ENCODE measurements around the gene ADAR. TPM values are rescaled to one million over a fixed set of nuclear protein-coding genes. Genes with fewer than 3 reads are reported as not detected.

ADAR gene
- total and polyA plus RNA-seq, 2 donors from 2014 or later: 40.3 to 154 TPM

GRCh38 chr1:154605534-154605933 lies 2.5 kb downstream of the ADAR start:
- H3K27ac ChIP-seq (ENCODE audit: low read depth in 2 of 2, low read length in 2 of 2): no peak overlapping the region
- intact Hi-C loops (cut with DNase I): no loop called here
- DNase-seq (no peak), FAIRE-seq (no peak)
- no peak for TF ChIP-seq CTCF (IDR thresholded peaks at IDR 0.05; ENCODE audit: borderline replicate concordance, extremely low read depth, insufficient read depth)
- H3K27me3 ChIP-seq (ENCODE audit: control insufficient read depth, insufficient read depth, low read length): no peaks in the 10 kb centered on the region
- H3K4me1 ChIP-seq (ENCODE audit: control insufficient read depth in 2 of 3, insufficient read depth in 2 of 3, low read depth in 1 of 3, low read length in 3 of 3): peaks cover 3 to 16% (median 14%) of the 10 kb centered on the region in 3 donors
- peaks cover 7 to 15% (median 13%) of the 10 kb centered on the region in 3 donors for H3K36me3 ChIP-seq (ENCODE audit: control insufficient read depth in 2 of 3, insufficient read depth in 3 of 3, low read length in 3 of 3)
- no peak overlapping the region for H3K4me3 ChIP-seq (ENCODE audit: low read length in 3 of 3)
- H3K9me3 ChIP-seq (ENCODE audit: control insufficient read depth in 2 of 3, insufficient read depth in 1 of 3, low read length in 3 of 3): no peaks in the 10 kb centered on the region
- no peak overlapping the region for H3K9ac ChIP-seq (ENCODE audit: low read length in 3 of 3)

GRCh38 chr1:154603317-154603716 lies 4.7 kb downstream of the ADAR start:
- no peak overlapping the region for H3K9ac ChIP-seq (ENCODE audit: low read length in 3 of 3)
- no peaks in the 10 kb centered on the region for H3K27me3 ChIP-seq (ENCODE audit: control insufficient read depth, insufficient read depth, low read length)
- no peak for DNase-seq
- no peaks in the 10 kb centered on the region for H3K9me3 ChIP-seq (ENCODE audit: control insufficient read depth in 2 of 3, insufficient read depth in 1 of 3, low read length in 3 of 3)
- peaks cover 7 to 17% (median 17%) of the 10 kb centered on the region in 3 donors for H3K36me3 ChIP-seq (ENCODE audit: control insufficient read depth in 2 of 3, insufficient read depth in 3 of 3, low read length in 3 of 3)
- H3K4me3 ChIP-seq (ENCODE audit: low read length in 3 of 3): no peak overlapping the region
- intact Hi-C loops (cut with DNase I): no loop called here
- H3K27ac ChIP-seq (ENCODE audit: low read depth in 2 of 2, low read length in 2 of 2): no peak overlapping the region
- peaks cover 3 to 14% (median 13%) of the 10 kb centered on the region in 3 donors for H3K4me1 ChIP-seq (ENCODE audit: control insufficient read depth in 2 of 3, insufficient read depth in 2 of 3, low read depth in 1 of 3, low read length in 3 of 3)
- no peak for FAIRE-seq
- TF ChIP-seq CTCF (IDR thresholded peaks at IDR 0.05; ENCODE audit: borderline replicate concordance, extremely low read depth, insufficient read depth): no peak

GRCh38 chr1:154599658-154600057 lies 8.3 kb downstream of the ADAR start:
- no peak overlapping the region for H3K27ac ChIP-seq (ENCODE audit: low read depth in 2 of 2, low read length in 2 of 2)
- H3K9me3 ChIP-seq (ENCODE audit: control insufficient read depth in 2 of 3, insufficient read depth in 1 of 3, low read length in 3 of 3): no peaks in the 10 kb centered on the region
- no peak for TF ChIP-seq CTCF (IDR thresholded peaks at IDR 0.05; ENCODE audit: borderline replicate concordance, extremely low read depth, insufficient read depth)
- intact Hi-C loops (cut with DNase I): no loop called here
- no peak overlapping the region for H3K4me3 ChIP-seq (ENCODE audit: low read length in 3 of 3)
- H3K36me3 ChIP-seq (ENCODE audit: control insufficient read depth in 2 of 3, insufficient read depth in 3 of 3, low read length in 3 of 3): peaks cover 18 to 49% (median 47%) of the 10 kb centered on the region in 3 donors
- no peak overlapping the region for H3K9ac ChIP-seq (ENCODE audit: low read length in 3 of 3)
- H3K27me3 ChIP-seq (ENCODE audit: control insufficient read depth, insufficient read depth, low read length): no peaks in the 10 kb centered on the region
- no peak for DNase-seq
- peaks cover 0 to 6% (median 4%) of the 10 kb centered on the region in 3 donors for H3K4me1 ChIP-seq (ENCODE audit: control insufficient read depth in 2 of 3, insufficient read depth in 2 of 3, low read depth in 1 of 3, low read length in 3 of 3)
- FAIRE-seq: no peak
